Stimulated activated CD8-positive, alpha-beta memory T cell treated with anti-CD3 and anti-CD28 coated beads, Interleukin-12 subunit alpha, Interleukin-12 subunit beta, amount 100 ng/mL, for 24 hours (primary cell): Measurements from ENCODE around the gene ZNF330.
A peak's percentile ranks its signal among the peaks of the same experiment; 100 is the strongest.
"Not testable (repeated sequence)": the region's sequence is repeated elsewhere in the genome, so short reads cannot be mapped to it uniquely, and the experiment has no call there.

Experiments used
- DNase-seq: peaks from one replicate; pipeline ENCODE4 v3.0.0-alpha.2; 2020; ENCODE audit errors: extremely low read depth

The ZNF330 gene

GRCh38 chr4:141220691-141221659 lies at the start of gene ZNF330:
Gene ZNF330, plus strand, starts transcription at chr4:141220895. Its CDS starts 1,477 bp downstream, at chr4:141222372.
- peak; percentile 71 for DNase-seq

- no peak for DNase-seq
Observed at GRCh38 chr4:141174457-141174856, 46.2 kb upstream of the ZNF330 start.

- no peak for DNase-seq
Observed at GRCh38 chr4:141177171-141177570, 43.5 kb upstream of the ZNF330 start.

- no peak for DNase-seq
Observed at GRCh38 chr4:141179474-141180373, 41.0 kb upstream of the ZNF330 start.

- DNase-seq: no peak
Observed at GRCh38 chr4:141180991-141181761, 39.5 kb upstream of the ZNF330 start.

- DNase-seq: not testable (repeated sequence)
Observed at GRCh38 chr4:141183491-141183890, 37.2 kb upstream of the ZNF330 start.

- DNase-seq: no peak
Observed at GRCh38 chr4:141192564-141192963, 28.1 kb upstream of the ZNF330 start.

GRCh38 chr4:141193516-141194034 lies 27.1 kb upstream of the ZNF330 start:
- DNase-seq: no peak

GRCh38 chr4:141195095-141195707 lies 25.5 kb upstream of the ZNF330 start:
- DNase-seq: no peak

- DNase-seq: no peak
Observed at GRCh38 chr4:141196227-141196933, 24.3 kb upstream of the ZNF330 start.

- DNase-seq: no peak
Observed at GRCh38 chr4:141207961-141208360, 12.7 kb upstream of the ZNF330 start.

GRCh38 chr4:141210168-141210567 lies 10.5 kb upstream of the ZNF330 start:
- DNase-seq: no peak

GRCh38 chr4:141213550-141213991 lies 7.1 kb upstream of the ZNF330 start:
- no peak for DNase-seq

GRCh38 chr4:141215030-141215429 lies 5.7 kb upstream of the ZNF330 start:
- DNase-seq: no peak

- no peak for DNase-seq
Observed at GRCh38 chr4:141216002-141216761, 4.5 kb upstream of the ZNF330 start.

- no peak for DNase-seq
Observed at GRCh38 chr4:141220271-141220670, 424 bp upstream of the ZNF330 start.

- DNase-seq: no peak
Observed at GRCh38 chr4:141223418-141223817, 2.7 kb downstream of the ZNF330 start.

- not testable (repeated sequence) for DNase-seq
Observed at GRCh38 chr4:141227280-141227679, 6.6 kb downstream of the ZNF330 start.

- DNase-seq: no peak
Observed at GRCh38 chr4:141229408-141230101, 8.9 kb downstream of the ZNF330 start.
